Endodermal cell (in vitro differentiated cells): ENCODE results near the gene DNM3. TPM values are rescaled to one million over a fixed set of nuclear protein-coding genes. Genes with fewer than 3 reads are reported as not detected.

Experiments
- DNase-seq: peaks from one replicate; pipeline ENCODE4 v3.0.0-alpha.2; 2017
- H3K27ac ChIP-seq: 2 replicates; pipeline ENCODE4 v1.5.1; 2013; ENCODE audit warnings: mild to moderate bottlenecking, low read depth, low read length, moderate library complexity
- H3K27me3 ChIP-seq: 2 replicates; pipeline ENCODE4 v1.6.1; 2013; ENCODE audit warnings: mild to moderate bottlenecking, low read length, moderate library complexity; ENCODE audit not compliant: insufficient read depth, control insufficient read depth, poor library complexity, severe bottlenecking
- H3K36me3 ChIP-seq: 2 replicates; pipeline ENCODE4 v1.7.0; 2013; ENCODE audit warnings: mild to moderate bottlenecking, low read length, moderate library complexity; ENCODE audit not compliant: control insufficient read depth, insufficient read depth
- H3K4me1 ChIP-seq: one replicate; pipeline ENCODE4 v1.7.0; 2013; ENCODE audit warnings: low read length; ENCODE audit not compliant: control insufficient read depth, insufficient read depth
- H3K4me3 ChIP-seq: 2 replicates; pipeline ENCODE4 v1.5.1; 2013; ENCODE audit warnings: mild to moderate bottlenecking, low read length, moderate library complexity
- H3K9ac ChIP-seq: 2 replicates; pipeline ENCODE4 v1.6.1; 2013; ENCODE audit warnings: mild to moderate bottlenecking, low read length, moderate library complexity; ENCODE audit not compliant: poor library complexity, severe bottlenecking; ENCODE audit errors: extremely low read depth
- H3K9me3 ChIP-seq: 2 replicates; pipeline ENCODE4 v1.6.1; 2013; ENCODE audit warnings: mild to moderate bottlenecking, low read length, moderate library complexity; ENCODE audit not compliant: control insufficient read depth
- H3K27ac Mint-ChIP-seq: 2 replicates; pipeline ENCODE4 v1.8.0; 2020; ENCODE audit warnings: mixed read lengths
- H3K27me3 Mint-ChIP-seq: 2 replicates; pipeline ENCODE4 v1.8.0; 2021; ENCODE audit warnings: mild to moderate bottlenecking, mixed read lengths; ENCODE audit not compliant: insufficient read depth
- H3K36me3 Mint-ChIP-seq: 2 replicates; pipeline ENCODE4 v1.8.0; 2020; ENCODE audit warnings: low read depth, mixed read lengths
- H3K4me1 Mint-ChIP-seq: 2 replicates; pipeline ENCODE4 v1.8.0; 2020; ENCODE audit warnings: mixed read lengths
- H3K4me3 Mint-ChIP-seq: 2 replicates; pipeline ENCODE4 v1.8.0; 2020; ENCODE audit warnings: mild to moderate bottlenecking, moderate library complexity, mixed read lengths
- H3K9me3 Mint-ChIP-seq: 2 replicates; pipeline ENCODE4 v1.8.0; 2020; ENCODE audit warnings: mild to moderate bottlenecking, mixed read lengths
- CTCF ChIP-seq: fragments of 200-600 bp; sonication (generic); conservative IDR thresholded peaks from 2 replicates; pipeline ENCODE4 v1.5.0; 2021; ENCODE audit warnings: antibody characterized with exemption, mild to moderate bottlenecking
- WGBS, 2 experiments: methylation state at CpG; one replicate each; pipeline versions ENCODE4 v1.1.5 to v1.1.7; 2013; ENCODE audit warnings: missing lambda C conversion rate in 2 of 2, mixed read lengths in 1 of 2; ENCODE audit not compliant: insufficient coverage in 1 of 2, insufficient read length in 1 of 2; 5-methylcytosine and 5-hydroxymethylcytosine counted together
- total RNA-seq, 2 donors: library from RNA; stranded (reverse); fragmentation: NEBNext Ultra II Directional in 1 of 2; extraction: Animal tissue kit (Norgen Biotek cat#: 25700) in 1 of 2; gene quantifications; 2 replicates in 1 of 2; 3 replicates in 1 of 2; pipeline ENCODE4 v1.2.1, GENCODE V29; 2021

The DNM3 gene
- total RNA-seq, 2 donors from 2014 or later: 0.53 to 1.8 TPM

GRCh38 chr1:172176206-172176605, 334.9 kb downstream of the DNM3 start:
- Mint-ChIP-seq H3K4me3 (no peak overlapping the region), H3K9me3 (no peaks in the 10 kb centered on the region), H3K27ac (no peak overlapping the region), H3K4me1 (no peaks in the 10 kb centered on the region), H3K36me3 (no peaks in the 10 kb centered on the region), H3K27me3 (no peaks in the 10 kb centered on the region)
- no peaks in the 10 kb centered on the region for H3K36me3 ChIP-seq
- H3K9me3 ChIP-seq: no peaks in the 10 kb centered on the region
- no peak for TF ChIP-seq CTCF
- no peak overlapping the region for H3K4me3 ChIP-seq
- H3K27ac ChIP-seq: no peak overlapping the region
- 87 to 100% methylated on average over 1 of the region's 1 CpG for WGBS, 2 experiments
- no peaks in the 10 kb centered on the region for H3K27me3 ChIP-seq
- H3K4me1 ChIP-seq: no peaks in the 10 kb centered on the region
- no peak overlapping the region for H3K9ac ChIP-seq
- DNase-seq: no peak

- Mint-ChIP-seq H3K4me3 (no peak overlapping the region), H3K36me3 (no peaks in the 10 kb centered on the region), H3K27me3 (no peaks in the 10 kb centered on the region), H3K27ac (no peak overlapping the region), H3K9me3 (no peaks in the 10 kb centered on the region), H3K4me1 (no peaks in the 10 kb centered on the region)
- H3K9ac ChIP-seq: no peak overlapping the region
- no peak overlapping the region for H3K4me3 ChIP-seq
- H3K36me3 ChIP-seq: no peaks in the 10 kb centered on the region
- H3K9me3 ChIP-seq: no peaks in the 10 kb centered on the region
- DNase-seq: no peak
- no peak for TF ChIP-seq CTCF
- H3K27ac ChIP-seq: no peak overlapping the region
- no peaks in the 10 kb centered on the region for H3K27me3 ChIP-seq
- 100% methylated on average over 1 to 2 of the region's 2 CpGs for WGBS, 2 experiments
- H3K4me1 ChIP-seq: no peaks in the 10 kb centered on the region
Observed at GRCh38 chr1:172177849-172178248, 336.6 kb downstream of the DNM3 start.

- H3K36me3 Mint-ChIP-seq: no peaks in the 10 kb centered on the region
- no peak overlapping the region for H3K9ac ChIP-seq
- no peaks in the 10 kb centered on the region for H3K9me3 Mint-ChIP-seq
- DNase-seq: no peak
- no peak overlapping the region for H3K27ac ChIP-seq
- no peaks in the 10 kb centered on the region for H3K27me3 Mint-ChIP-seq
- no peak overlapping the region for H3K27ac Mint-ChIP-seq
- no peaks in the 10 kb centered on the region for H3K36me3 ChIP-seq
- no peaks in the 10 kb centered on the region for H3K27me3 ChIP-seq
- H3K4me3 Mint-ChIP-seq: no peak overlapping the region
- no peaks in the 10 kb centered on the region for H3K9me3 ChIP-seq
- no peak overlapping the region for H3K4me3 ChIP-seq
- TF ChIP-seq CTCF: no peak
- H3K4me1 Mint-ChIP-seq: no peaks in the 10 kb centered on the region
- whole genome bisulfite sequencing, 2 experiments: 92 to 94% methylated on average over 2 of the region's 2 CpGs
- H3K4me1 ChIP-seq: no peaks in the 10 kb centered on the region
Observed at GRCh38 chr1:172178886-172179285, 337.6 kb downstream of the DNM3 start.
